T-helper 2 cell treated with Interferon-gamma antibody and Interleukin-4, amounts not matched to agents 5 μg/mL and 100 μg/mL, for 36 hours (primary cell): ENCODE results near the gene KCNH2.

Experiments used
- DNase-seq: peaks from one replicate; pipeline ENCODE4 v3.0.0; 2021; ENCODE audit warnings: low spot score
- H3K27ac Mint-ChIP-seq: one replicate; pipeline ENCODE4 v1.8.0; 2021; ENCODE audit warnings: mild to moderate bottlenecking, mixed read lengths
- H3K27me3 Mint-ChIP-seq: one replicate; pipeline ENCODE4 v1.8.0; 2021; ENCODE audit warnings: low read depth, mixed read lengths
- H3K36me3 Mint-ChIP-seq: one replicate; pipeline ENCODE4 v1.8.0; 2021; ENCODE audit warnings: low read depth, mixed read lengths
- H3K4me1 Mint-ChIP-seq: one replicate; pipeline ENCODE4 v1.8.0; 2021; ENCODE audit warnings: low read depth, mixed read lengths
- H3K4me3 Mint-ChIP-seq: one replicate; pipeline ENCODE4 v1.8.0; 2022; ENCODE audit warnings: mild to moderate bottlenecking, moderate library complexity, mixed read lengths
- H3K9me3 Mint-ChIP-seq: one replicate; pipeline ENCODE4 v1.8.0; 2021; ENCODE audit warnings: mixed read lengths

Gene KCNH2

DNA sequence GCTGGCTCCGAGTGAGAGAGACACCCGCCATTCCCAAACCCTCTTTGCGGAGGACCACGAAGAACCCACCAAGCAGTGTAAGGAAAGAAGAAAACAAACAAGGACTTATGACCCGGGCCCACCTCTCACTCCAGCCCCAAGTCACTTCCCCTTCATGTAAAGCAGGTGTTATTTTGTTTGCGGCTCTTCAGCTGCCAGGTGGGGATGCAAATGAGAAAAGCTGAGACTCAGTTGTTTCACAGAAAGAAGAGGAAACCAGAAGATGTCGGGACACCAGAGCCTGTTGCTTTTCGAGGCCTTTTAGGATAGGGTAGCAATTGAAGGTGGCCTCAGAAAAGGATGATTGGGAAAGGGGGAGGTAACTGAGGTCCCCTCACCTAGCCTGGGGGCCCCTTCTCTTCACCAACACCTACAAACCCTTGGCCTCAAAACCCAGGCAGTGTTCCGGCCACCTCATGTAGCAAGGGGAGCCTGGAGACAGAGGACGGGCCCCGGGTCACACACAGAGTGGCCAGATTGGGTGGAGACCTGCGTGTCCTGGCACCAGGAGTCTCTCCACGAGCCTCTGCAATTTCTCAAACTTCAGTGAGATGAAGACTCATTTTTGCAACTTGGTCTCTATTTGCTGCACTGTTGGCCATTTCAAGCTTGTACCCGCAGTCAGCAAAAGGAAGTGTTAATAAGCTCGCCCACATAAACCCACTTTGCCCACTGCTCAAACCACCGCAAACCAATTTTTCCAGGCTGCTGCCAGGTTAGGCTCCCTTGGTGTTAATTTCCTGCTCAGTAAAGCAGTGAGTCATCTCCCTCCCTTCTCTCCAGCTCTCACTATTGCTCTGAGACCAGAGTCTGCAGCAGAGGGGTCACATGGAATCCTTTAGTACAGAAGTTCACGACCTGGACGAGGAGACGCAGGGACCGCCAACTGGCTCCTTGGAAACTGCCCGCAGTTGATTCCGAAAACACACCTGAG is 80.3 kb downstream of the KCNH2 start:
- DNase-seq: no peak
- Mint-ChIP-seq H3K27ac (no peak overlapping the region), H3K4me1 (no peaks in the 10 kb centered on the region), H3K4me3 (no peak overlapping the region), H3K36me3 (no peaks in the 10 kb centered on the region), H3K27me3 (peaks cover 55% of the 10 kb centered on the region), H3K9me3 (peaks cover 7% of the 10 kb centered on the region)

DNA sequence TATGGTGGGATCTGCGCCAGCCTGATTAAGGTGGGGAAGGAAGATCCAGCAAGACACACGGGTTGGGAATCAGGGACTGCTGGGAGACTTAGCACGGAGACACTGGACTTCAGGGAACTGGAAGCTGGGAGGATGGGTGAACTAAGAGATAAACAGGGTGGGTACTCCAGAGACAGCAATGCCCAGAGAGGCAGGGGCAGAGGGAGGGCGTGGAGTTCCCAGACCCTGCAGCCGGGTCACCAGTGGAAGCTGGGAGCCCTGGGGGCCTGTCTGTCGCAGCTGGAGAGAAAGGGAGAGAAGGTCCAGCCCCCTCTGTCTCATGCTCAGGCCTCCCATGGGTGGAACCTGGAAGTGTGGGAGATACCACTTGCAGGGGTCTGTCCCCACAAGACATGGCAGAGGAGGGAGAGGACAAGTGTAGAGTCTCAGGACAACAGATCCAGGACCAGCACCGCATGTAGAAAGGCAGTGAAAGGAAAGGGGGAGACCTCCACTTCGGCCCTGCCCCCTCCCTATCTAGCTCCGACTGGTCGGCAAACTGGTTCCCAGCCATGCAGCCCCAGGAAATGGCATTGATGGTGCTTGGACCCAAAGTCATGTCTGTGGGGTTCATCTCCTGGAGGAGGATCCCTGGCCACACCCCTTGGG is 81.4 kb downstream of the KCNH2 start:
- Mint-ChIP-seq H3K27ac (no peak overlapping the region), H3K4me3 (no peak overlapping the region)

GRCh38 chr7:150895809-150896208 is 82.3 kb downstream of the KCNH2 start:
- no peak overlapping the region for H3K27ac Mint-ChIP-seq
- no peaks in the 10 kb centered on the region for H3K36me3 Mint-ChIP-seq
- H3K27me3 Mint-ChIP-seq: peaks cover 43% of the 10 kb centered on the region
- peaks cover 7% of the 10 kb centered on the region for H3K9me3 Mint-ChIP-seq
- no peak for DNase-seq
- no peak overlapping the region for H3K4me3 Mint-ChIP-seq
- H3K4me1 Mint-ChIP-seq: no peaks in the 10 kb centered on the region

More for the DNA sequence above, 81.4 kb downstream of the KCNH2 start:
- DNase-seq: no peak
- peaks cover 46% of the 10 kb centered on the region for H3K27me3 Mint-ChIP-seq
- H3K4me1 Mint-ChIP-seq: no peaks in the 10 kb centered on the region
- no peaks in the 10 kb centered on the region for H3K36me3 Mint-ChIP-seq
- H3K9me3 Mint-ChIP-seq: peaks cover 7% of the 10 kb centered on the region
